ENCODE results near the gene HLA-DMB. TPM values are rescaled to one million over a fixed set of nuclear protein-coding genes. Genes with fewer than 3 reads are reported as not detected.
A peak's percentile ranks its signal among the peaks of the same experiment; 100 is the strongest.

Gene HLA-DMB
- polyA plus RNA-seq (ENCODE audit: insufficient read length in 4 of 4): 10 to 100 TPM in 3 of 4 donors, 1 to 10 TPM in 1; 9.1 to 76.6 (median 62.8) TPM

DNA sequence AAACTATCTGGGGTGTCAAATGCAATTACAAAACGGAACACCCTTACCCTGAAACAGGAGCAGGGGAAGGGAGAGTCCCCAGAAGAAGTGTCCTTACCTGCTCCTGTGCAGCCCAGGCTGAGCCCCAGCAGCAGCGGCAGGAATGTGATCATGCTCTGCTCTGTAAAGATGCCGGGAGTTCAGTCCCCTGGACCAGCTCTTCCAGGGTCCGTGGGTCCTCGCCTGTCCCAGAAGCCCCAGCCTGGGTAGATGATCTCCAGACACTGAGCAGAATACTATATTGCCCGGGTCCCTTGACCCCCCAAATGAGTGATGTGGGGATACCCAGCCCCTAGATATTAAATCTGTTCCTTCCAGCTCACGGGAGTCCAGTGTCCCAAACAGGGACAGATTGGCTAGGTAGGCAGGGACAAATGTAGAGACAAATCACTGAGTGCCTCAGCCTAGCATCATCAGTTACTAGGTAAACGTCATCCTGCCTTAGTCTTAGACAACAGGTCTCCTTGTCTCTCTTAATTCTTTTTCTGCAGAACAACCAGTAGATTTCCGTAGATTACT lies at the start of gene HLA-DMB:
Gene HLA-DMB, minus strand, starts transcription at position 373 of the 558 bp plus-strand sequence. Its CDS starts 221 bp downstream, at position 152.
- DNase-seq (ENCODE audit: low read depth in 4 of 4, low spot score in 3 of 4): peak in 3 of 4 donors; percentile 64 to 77 (median 72)

DNA sequence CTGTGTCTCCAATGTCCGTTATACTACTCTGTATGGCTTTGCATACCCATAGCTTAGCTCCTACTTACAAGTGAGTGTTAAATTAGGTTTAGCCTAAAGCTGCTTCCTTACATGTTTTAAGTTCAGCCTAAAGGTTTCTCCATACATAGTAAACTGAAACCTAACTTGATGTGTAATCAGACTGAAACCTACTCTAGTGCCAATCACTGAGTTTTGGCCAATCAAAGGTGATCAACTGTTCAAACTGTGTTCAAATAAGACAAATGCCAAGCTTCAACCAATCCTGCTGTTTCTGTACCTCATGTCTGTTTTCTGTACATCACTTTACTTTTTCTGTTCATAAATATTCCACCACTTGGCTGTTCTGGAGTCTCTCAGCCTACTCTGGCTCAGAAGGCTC lies 48.5 kb upstream of the HLA-DMB start:
- DNase-seq (ENCODE audit: low read depth in 4 of 4, low spot score in 3 of 4): no peak

DNA sequence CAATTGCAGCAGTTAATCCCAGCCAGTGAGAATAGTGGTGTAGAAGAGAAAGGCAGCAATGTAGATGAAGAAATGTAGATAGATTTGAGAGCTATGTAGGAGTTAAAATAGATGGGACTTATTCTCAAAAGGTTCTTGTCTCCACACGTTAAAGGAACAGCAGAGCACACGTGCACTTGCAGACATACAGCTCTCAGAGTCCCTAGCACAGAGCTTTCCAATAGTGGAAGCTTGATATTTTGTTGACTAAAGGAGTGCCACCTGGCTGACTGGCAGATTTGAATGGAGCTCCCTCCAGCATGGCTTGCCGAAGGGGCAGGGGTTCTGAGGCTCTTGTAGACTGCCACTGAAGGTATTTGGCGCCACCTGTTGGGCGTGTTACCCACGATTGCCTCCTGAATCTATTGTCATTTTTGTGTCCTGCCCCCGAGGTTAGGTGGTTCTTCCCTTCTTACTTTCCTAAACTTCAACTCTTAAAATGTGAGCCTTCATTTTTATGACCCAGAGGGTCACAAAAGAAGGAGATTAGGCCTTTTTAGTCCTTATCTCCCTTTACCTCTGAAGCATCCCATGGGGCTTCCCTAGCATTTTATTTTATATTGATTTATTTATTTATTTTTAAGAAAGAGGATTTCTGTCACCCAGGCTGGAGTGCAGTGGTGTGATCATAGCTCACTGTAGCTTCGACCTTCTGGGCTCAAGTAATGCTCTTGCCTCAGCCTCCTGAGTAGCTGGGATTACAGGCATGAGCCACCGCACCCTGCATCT lies 44.0 kb upstream of the HLA-DMB start:
- DNase-seq (ENCODE audit: low read depth in 4 of 4, low spot score in 3 of 4): peak in 3 of 4 donors; percentile 66 to 77 (median 75)

DNA sequence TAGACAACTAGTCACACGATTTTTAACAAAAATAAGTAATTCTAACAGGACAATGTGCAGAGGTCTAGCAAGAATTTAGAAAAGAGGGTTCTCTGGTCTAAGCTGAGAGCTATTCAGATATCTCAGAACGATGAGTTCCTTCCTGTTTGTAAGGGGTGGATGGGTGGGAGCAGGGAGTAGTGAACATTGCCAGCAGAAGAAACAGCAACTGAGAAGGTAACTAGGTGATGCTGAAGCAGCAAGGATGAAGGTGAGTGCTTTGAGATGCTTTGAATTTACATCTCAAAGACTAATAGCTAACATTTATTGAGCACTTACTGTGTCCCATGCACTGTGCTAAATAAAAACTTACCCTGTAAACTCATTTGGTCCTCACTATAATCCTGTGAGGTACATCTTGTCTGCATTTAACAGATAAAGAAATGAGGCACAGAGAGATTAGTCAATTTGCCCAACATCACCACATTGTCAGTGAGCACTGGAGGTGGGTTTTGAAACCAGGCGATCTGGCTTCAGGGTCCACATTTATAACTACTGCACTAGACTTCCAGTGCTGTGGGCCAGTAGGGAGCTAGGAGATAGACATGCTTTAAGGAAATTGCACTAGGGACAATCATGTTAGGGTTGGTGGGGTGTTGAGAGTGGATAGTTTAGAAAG lies 43.3 kb upstream of the HLA-DMB start:
- DNase-seq (ENCODE audit: low read depth in 4 of 4, low spot score in 3 of 4): no peak

DNA sequence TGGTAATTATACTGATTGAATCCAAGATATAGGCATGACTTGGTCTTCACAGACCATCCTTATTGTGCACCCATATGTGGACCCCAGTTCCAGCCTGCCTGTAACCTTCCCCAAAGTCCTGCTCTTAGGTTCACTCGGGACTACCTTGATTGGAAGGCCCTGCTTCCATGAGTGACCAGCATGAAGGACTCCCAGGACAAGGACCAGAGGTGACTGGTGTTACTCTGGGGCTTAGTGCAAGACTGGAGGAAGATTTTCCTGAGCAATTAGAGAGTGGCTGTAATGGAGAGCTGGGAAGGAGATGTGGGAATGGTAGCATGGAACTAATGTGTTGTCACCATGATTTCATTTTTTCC lies 42.6 kb upstream of the HLA-DMB start:
- no peak for DNase-seq (ENCODE audit: low read depth in 4 of 4, low spot score in 3 of 4)

DNA sequence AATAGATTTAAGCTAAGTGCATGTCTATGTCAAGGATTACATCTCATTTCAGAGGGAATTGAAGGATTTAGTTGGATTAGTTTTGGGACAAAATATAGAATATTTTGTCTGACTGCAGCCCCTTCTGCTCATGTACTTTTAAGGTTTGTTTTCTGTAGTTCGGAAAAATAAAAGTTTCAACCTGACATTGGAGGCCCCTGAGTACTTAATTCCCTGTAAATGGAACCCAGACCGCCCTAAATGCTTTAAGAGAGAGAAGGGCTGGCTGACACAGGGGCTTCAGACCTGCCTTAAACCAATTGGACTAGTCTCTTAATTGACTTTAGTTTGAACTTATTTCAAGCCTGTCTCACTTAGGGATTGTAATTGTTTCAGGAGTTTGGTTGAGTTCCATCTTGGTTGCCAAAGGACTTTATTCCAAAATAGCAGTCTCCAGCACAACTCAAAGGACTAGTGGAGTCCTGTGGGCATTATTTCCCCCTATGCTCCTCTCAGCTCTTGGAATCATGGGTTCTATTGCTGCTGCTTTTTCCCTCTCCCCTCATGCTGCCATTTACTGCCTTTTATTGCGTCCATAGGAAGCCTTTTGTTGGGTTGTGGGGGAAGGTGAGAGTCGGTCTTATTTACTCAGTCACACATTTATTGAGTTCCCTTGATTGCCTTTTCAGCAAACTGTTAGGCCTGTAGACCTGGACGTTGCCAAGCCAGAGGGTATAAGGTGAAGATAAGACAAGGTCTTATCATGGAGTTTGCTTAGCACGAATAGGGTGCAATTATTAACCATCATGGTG lies 42.1 kb upstream of the HLA-DMB start:
- DNase-seq (ENCODE audit: low read depth in 4 of 4, low spot score in 3 of 4): no peak

DNA sequence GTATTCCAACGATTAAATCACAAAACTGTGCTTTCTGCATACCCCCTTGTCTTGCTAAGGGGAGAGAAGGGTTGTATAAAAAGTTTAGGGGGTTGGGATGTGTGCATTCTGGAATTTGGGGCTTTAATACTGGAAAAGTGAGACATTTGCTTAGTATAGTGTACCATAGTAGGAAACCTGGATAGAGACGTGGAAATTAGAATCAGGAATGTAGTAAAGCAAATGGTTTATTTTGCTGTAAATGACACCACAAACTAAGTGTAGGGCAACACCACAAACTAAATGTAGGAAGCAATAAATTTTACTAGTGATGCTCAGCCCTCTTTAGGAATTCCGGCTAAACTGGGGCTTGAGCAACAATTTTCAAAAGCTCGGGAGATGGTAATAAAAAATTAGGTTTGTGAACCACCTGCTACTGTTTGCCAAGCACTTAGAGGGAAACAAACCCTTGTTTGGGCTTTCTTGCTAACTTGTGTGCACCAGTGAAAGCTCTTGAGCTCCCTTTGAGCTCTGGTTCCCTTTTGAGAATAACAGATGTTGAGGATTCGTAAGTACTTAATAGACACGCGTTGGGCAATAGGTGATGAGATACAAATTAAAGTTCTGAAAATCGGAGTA lies 41.4 kb upstream of the HLA-DMB start:
- no peak for DNase-seq (ENCODE audit: low read depth in 4 of 4, low spot score in 3 of 4)

DNA sequence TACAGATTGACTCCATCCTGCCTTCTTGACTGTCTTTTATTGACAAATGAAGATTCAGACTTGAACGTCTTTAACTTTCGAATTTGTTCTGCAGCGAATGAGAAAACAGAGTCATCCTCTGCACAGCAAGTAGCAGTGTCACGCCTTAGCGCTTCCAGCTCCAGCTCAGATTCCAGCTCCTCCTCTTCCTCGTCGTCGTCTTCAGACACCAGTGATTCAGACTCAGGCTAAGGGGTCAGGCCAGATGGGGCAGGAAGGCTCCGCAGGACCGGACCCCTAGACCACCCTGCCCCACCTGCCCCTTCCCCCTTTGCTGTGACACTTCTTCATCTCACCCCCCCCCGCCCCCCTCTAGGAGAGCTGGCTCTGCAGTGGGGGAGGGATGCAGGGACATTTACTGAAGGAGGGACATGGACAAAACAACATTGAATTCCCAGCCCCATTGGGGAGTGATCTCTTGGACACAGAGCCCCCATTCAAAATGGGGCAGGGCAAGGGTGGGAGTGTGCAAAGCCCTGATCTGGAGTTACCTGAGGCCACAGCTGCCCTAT lies 39.7 kb upstream of the HLA-DMB start:
- DNase-seq (ENCODE audit: low read depth in 4 of 4, low spot score in 3 of 4): no peak

DNA sequence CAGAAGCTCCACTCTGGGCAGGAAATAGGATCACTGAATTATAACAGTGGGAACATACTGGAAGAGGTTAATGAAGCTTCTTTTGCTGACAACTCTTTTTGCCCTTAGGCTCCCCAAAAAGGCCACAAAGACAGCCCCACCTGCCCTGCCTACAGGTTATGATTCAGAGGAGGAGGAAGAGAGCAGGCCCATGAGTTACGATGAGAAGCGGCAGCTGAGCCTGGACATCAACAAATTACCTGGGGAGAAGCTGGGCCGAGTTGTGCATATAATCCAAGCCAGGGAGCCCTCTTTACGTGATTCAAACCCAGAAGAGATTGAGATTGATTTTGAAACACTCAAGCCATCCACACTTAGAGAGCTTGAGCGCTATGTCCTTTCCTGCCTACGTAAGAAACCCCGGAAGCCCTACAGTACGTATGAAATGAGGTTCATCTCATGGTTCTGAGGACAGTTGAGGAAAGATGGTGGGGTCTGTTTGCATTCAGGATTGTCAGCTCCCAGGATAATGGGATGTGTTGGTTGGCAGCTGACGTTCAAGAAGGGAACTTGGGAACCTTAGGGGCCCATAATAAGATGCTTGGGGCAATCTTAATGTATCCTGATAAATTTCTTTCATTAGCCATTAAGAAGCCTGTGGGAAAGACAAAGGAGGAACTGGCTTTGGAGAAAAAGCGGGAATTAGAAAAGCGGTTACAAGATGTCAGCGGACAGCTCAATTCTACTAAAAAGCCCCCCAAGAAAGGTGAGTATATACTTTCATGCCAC lies 39.1 kb upstream of the HLA-DMB start:
- DNase-seq (ENCODE audit: low read depth in 4 of 4, low spot score in 3 of 4): no peak

DNA sequence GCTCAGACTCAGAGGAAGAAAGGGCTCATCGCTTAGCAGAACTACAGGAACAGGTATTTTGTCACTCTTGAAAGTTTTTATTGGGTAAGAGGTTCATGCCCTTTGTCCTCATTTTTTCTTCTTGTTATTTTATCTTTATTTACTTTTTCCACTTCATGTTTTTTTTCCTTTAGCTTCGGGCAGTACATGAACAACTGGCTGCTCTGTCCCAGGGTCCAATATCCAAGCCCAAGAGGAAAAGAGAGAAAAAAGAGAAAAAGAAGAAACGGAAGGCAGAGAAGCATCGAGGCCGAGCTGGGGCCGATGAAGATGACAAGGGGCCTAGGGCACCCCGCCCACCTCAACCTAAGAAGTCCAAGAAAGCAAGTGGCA lies 37.1 kb upstream of the HLA-DMB start:
- DNase-seq (ENCODE audit: low read depth in 4 of 4, low spot score in 3 of 4): no peak

DNA sequence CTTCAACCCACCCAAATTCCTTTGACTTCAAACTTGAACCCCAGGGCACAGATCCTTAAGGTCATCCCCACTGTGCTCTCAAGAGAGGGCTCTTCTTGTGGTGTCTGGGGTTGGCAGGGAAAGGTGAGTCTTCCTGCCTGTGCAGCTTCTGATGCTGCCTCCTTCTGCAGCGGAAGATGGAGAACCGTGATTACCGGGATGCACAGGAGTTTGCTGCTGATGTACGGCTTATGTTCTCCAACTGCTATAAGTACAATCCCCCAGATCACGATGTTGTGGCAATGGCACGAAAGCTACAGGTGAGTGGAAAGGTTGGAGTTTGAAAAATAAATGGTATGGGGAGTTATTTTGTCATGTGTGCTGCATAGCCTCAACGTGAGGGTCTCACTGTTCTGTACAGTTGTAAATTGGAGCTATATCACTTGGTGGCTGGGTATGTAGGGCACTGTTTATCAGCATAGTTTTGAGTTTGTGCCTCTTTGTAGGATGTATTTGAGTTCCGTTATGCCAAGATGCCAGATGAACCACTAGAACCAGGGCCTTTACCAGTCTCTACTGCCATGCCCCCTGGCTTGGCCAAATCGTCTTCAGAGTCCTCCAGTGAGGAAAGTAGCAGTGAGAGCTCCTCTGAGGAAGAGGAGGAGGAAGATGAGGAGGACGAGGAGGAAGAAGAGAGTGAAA lies 36.6 kb upstream of the HLA-DMB start:
- DNase-seq (ENCODE audit: low read depth in 4 of 4, low spot score in 3 of 4): no peak

DNA sequence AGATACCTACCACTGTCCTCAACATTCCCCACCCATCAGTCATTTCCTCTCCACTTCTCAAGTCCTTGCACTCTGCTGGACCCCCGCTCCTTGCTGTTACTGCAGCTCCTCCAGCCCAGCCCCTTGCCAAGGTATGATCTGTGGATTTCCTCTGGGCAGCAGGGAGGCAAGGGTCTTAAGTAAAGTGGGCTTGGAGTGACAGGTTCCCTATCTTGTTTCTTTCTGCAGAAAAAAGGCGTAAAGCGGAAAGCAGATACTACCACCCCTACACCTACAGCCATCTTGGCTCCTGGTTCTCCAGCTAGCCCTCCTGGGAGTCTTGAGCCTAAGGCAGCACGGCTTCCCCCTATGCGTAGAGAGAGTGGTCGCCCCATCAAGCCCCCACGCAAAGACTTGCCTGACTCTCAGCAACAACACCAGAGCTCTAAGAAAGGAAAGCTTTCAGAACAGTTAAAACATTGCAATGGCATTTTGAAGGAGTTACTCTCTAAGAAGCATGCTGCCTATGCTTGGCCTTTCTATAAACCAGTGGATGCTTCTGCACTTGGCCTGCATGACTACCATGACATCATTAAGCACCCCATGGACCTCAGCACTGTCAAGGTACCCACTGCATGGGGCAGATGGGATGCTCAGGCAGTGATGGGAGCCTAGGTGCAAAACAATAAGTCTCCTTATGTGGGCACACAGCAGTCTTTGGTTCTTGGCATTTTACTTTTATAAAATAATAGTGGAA lies 35.7 kb upstream of the HLA-DMB start:
- no peak for DNase-seq (ENCODE audit: low read depth in 4 of 4, low spot score in 3 of 4)

DNA sequence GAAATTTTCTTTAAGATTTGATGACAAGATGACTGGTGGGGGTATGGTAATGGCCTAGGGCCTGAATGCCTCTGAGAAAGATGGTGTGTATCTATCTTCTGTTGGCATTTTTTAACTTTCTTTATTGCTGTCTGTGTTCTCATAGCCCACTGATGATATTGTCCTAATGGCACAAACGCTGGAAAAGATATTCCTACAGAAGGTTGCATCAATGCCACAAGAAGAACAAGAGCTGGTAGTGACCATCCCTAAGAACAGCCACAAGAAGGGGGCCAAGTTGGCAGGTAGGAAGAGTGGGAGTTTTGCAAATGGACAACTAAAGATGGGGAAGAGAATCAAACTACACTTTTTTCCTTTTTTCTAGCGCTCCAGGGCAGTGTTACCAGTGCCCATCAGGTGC lies 35.1 kb upstream of the HLA-DMB start:
- DNase-seq (ENCODE audit: low read depth in 4 of 4, low spot score in 3 of 4): no peak

DNA sequence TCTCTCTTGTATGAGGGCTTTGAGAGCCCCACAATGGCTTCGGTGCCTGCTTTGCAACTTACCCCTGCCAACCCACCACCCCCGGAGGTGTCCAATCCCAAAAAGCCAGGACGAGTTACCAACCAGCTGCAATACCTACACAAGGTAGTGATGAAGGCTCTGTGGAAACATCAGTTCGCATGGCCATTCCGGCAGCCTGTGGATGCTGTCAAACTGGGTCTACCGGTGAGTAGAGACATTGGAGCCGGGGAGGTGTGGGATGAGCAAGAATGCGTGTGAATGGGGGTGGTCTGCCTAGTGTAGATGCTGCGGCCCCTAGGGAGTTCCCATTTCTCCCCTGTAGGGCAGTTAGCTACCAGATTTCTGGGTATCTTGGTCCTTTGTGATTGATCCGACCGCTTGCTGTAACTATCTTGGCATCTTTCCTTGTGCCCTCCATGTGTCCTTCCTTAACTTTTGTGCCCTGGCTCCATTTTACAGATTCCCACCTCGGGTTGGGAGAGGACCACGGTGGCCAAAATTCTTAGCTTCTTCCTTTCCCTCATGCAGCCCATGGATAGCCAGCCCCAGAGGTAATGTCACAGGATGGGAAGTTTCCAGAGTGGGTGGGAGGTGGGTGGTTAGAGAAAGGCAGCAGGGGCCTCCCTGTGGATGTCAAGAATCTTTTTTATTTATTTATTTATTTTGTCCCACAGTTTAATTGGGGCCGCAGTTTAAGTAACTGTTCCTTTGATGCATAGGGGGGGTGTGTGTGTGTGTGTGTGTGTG lies 33.9 kb upstream of the HLA-DMB start:
- DNase-seq (ENCODE audit: low read depth in 4 of 4, low spot score in 3 of 4): no peak

DNA sequence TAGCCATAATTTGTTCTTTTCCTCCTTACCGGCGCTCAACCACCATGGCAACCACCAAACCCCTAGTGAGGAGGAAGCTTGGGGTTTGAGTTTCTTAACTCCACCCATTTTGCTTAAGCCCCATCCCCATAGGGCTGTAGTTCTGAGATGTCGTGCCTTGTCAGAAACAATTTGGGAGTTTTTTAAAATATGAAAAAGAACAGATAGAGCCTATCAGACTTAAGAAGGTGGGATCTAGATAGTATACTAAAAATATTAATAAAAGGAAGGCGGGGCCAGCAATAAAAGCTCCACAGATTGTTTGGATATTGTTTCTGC lies 33.1 kb upstream of the HLA-DMB start:
- DNase-seq (ENCODE audit: low read depth in 4 of 4, low spot score in 3 of 4): no peak

DNA sequence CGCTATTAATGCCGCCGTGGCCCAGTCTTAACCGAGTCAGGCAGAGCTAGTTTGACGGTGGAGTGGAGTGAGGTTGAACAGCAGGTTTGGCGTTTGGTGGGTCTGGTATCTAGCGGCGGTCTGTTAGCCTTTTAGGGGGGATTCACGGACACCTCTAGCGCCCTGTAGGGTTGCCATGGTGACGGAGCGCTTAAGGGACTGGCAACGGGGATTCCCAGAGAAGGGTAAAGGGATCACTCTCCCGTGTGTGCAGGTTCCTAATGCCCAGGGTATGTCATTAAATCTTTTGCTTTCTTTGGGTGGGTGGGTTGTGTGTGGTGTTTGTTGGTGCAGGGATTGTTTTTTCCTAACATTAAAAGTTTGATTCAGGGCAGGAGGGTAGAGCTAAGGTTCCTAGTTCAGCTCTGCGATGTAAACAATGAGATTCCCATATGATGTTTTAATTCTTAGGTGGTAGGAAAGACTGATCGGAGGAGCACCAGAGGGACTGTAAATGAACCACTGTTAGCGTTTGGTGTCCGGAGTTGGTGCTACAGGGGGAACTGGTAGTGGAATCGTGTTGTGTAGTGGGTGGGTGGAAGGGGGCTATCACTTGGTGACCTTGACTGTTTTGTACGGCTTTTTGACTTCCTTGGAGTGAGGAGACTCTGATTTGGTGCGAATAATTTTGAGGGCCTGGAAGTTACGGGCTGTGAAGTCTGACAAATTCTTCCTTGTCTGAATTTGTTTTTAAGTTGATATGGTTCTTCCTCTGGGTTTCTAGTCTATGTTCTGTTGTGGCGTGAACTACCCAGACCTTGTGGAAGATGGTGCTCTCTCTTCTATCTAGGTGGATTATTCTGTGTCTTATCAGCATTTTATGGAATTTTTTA lies 32.6 kb upstream of the HLA-DMB start:
- DNase-seq (ENCODE audit: low read depth in 4 of 4, low spot score in 3 of 4): no peak

All from left renal pelvis (tissue), 4 donors.